Measurements from ENCODE around the gene NPPC.
"Not testable (repeated sequence)": the region's sequence is repeated elsewhere in the genome, so short reads cannot be mapped to it uniquely, and the experiment has no call there.

Gene NPPC

GRCh38 chr2:231884438-231885140, 41.6 kb downstream of the NPPC start:
- DNase-seq: no peak

DNA sequence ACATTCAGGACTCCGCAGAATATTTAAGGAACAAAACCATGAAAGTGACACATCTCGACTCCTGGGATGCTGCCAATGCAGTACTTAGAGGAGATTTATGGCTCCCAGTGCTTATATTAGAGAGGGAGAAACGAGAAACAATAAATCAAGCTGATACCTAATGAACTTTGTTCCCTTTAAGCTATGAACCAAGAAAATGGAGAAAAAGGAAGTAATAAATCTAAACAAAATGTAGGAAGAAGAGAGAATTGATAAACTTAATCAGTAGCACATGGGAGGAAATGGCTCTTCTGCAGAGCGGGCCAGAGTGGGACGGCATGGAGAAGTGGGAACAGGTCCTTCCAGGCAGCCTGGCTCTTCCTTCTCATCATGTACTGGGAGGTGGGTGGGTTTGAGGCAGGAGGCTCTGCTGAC, 42.7 kb downstream of the NPPC start:
- DNase-seq: no peak

GRCh38 chr2:231882646-231883045, 43.5 kb downstream of the NPPC start:
- DNase-seq: no peak

- not testable (repeated sequence) for DNase-seq
These were observed 45.8 kb downstream of the NPPC start for GRCh38 chr2:231880371-231880770.

DNA sequence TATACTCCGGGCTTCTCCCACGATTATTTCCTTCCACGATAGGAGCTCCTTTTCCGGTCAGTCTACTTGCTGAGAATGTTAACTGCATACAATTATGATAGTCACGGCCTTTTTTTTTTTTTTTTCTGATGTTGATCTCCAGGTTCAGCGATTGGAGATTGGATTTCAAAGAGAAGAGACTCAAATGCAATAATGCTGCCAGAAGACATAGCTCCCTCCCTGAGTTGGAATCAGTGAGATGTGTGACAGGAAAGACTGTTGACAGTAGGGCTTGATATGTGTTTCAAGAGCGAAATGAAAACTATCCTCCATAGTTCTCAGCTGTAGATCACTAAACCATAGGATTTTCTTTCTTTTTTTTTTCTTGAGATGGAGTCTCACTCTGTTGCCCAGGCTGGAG, 47.0 kb downstream of the NPPC start:
- DNase-seq: no peak

GRCh38 chr2:231877533-231878456, 48.4 kb downstream of the NPPC start:
- no peak for DNase-seq

DNA sequence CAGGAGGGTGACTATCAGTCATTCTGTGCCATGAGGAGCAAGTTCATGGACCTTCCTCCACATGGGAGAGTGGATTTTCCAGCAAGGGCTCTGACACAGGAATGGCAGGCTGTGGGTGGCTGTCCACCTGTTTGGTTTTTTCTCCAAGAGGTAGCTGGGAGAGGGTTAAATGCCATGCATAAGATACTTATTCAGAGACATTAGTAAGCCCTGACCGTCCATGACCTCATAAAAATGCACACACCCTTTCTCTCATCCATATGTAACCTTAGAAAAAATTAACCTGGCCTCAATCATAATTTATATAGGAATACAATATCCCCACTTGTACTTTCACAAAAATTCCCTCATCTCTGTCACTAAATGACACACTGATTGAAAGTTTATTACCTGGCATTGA, 51.3 kb downstream of the NPPC start:
- no peak for DNase-seq
